Common myeloid progenitor, CD34-positive (primary cell): ENCODE measurements around the gene HHATL.

Experiments used
- CTCF ChIA-PET: fragments of 350-600 bp; sonication (Branson Sonifier 250); formaldehyde crosslinking; loops from one replicate; lab custom pipeline; 2021; ENCODE audit warnings: antibody characterized with exemption; lab: Charles Lee
- POLR2A ChIA-PET: fragments of 350-600 bp; sonication (Branson Sonifier 250); formaldehyde crosslinking; loops from one replicate; lab custom pipeline; 2021; ENCODE audit warnings: antibody characterized with exemption; lab: Charles Lee
- DNase-seq, 3 donors: peaks; one replicate each; pipeline versions ENCODE4 v3.0.0 to v3.0.0-alpha.2; 2013
- H3K27ac ChIP-seq, 2 experiments: 1 replicate in 1 of 2; 2 replicates in 1 of 2; pipeline ENCODE4 v1.7.0; 2013; ENCODE audit warnings: inconsistent platforms in 2 of 2, low read length in 2 of 2, mild to moderate bottlenecking in 2 of 2, low read depth in 1 of 2, moderate library complexity in 1 of 2; ENCODE audit not compliant: severe bottlenecking in 2 of 2, insufficient read depth in 1 of 2, poor library complexity in 1 of 2
- H3K27me3 ChIP-seq, 5 experiments: replicated peaks in 2 of 5; 1 replicate in 3 of 5; 2 replicates in 2 of 5; pipeline versions ENCODE4 v1.6.1 to v1.7.0; 2013; ENCODE audit warnings: low read length in 4 of 5, mild to moderate bottlenecking in 2 of 5, moderate library complexity in 2 of 5, inconsistent platforms in 1 of 5; ENCODE audit not compliant: insufficient read depth in 5 of 5, control insufficient read depth in 4 of 5
- H3K36me3 ChIP-seq, 4 experiments: 1 replicate in 2 of 4; 2 replicates in 2 of 4; pipeline versions ENCODE4 v1.6.1 to v1.7.0; 2013; ENCODE audit warnings: low read length in 3 of 4, control low read depth in 1 of 4, mild to moderate bottlenecking in 1 of 4; ENCODE audit not compliant: control insufficient read depth in 4 of 4, insufficient read depth in 4 of 4
- H3K4me1 ChIP-seq, 4 experiments: 1 replicate in 3 of 4; 2 replicates in 1 of 4; pipeline versions ENCODE4 v1.6.1 to v1.7.1; 2013; ENCODE audit warnings: low read length in 3 of 4, mild to moderate bottlenecking in 3 of 4, control low read depth in 1 of 4, inconsistent platforms in 1 of 4, moderate library complexity in 1 of 4; ENCODE audit not compliant: control insufficient read depth in 4 of 4, insufficient read depth in 4 of 4; ENCODE audit errors: control extremely low read depth in 1 of 4
- H3K4me3 ChIP-seq, 7 experiments: 1 replicate in 4 of 7; 2 replicates in 3 of 7; pipeline versions ENCODE4 v1.5.1 to v1.7.0; 2013; ENCODE audit warnings: mild to moderate bottlenecking in 7 of 7, low read length in 6 of 7, moderate library complexity in 6 of 7, inconsistent platforms in 2 of 7, low read depth in 2 of 7, control low read depth in 1 of 7; ENCODE audit not compliant: insufficient read depth in 4 of 7, control insufficient read depth in 1 of 7; ENCODE audit errors: extremely low read depth in 1 of 7
- H3K9me3 ChIP-seq, 5 experiments: 1 replicate in 4 of 5; 2 replicates in 1 of 5; pipeline versions ENCODE4 v1.6.1 to v1.7.1; 2013; ENCODE audit warnings: low read length in 4 of 5, mild to moderate bottlenecking in 2 of 5, inconsistent platforms in 1 of 5, low read depth in 1 of 5, moderate library complexity in 1 of 5; ENCODE audit not compliant: control insufficient read depth in 4 of 5, insufficient read depth in 2 of 5; ENCODE audit errors: control extremely low read depth in 1 of 5
- WGBS: methylation state at CpG from one replicate; pipeline ENCODE4 v1.1.5; 2013; ENCODE audit not compliant: insufficient coverage; 5-methylcytosine and 5-hydroxymethylcytosine counted together

Gene HHATL

DNA sequence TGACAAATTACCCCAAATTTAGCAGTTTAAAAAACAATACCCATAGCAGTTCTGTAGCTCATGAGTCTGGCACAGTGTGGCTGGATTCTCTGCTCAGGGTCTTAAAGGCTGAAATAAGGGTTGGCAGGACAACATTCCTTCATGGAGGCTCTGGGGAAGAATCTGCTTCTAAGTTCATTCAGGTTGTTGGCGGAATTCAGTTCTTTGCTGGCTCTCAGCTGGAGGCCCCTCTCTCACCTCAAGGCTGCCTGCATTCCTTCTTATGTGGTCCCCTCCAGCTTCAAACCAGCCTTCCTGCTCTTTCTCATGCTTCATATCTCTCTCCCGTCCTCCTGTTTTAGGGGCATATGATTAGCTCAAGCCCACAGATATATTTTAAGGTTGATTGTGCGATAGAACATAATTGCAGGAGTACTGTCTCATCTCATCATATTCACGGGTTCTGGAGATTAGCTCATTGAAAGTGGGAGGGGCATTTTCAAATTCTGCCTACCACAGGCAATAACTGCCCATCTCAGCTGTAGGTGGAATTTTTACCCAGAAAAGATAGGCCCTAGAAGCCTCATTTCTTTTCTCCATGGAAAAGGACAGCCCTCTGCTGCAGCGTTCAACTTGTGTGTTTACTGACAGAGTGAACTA, 54.7 kb downstream of the HHATL start:
- DNase-seq, result no peak
- Histone ChIP-seq H3K27ac (peak overlapping the region in 1 of 2 experiments; percentile 7), H3K27me3 (no peaks in the 10 kb centered on the region), H3K4me3 (no peak overlapping the region), H3K4me1 (peaks cover 4 to 15% (median 11%) of the 10 kb centered on the region in 4 experiments), H3K36me3 (peaks cover 18 to 67% (median 38%) of the 10 kb centered on the region in 4 experiments), H3K9me3 (no peaks in the 10 kb centered on the region)
- 100% methylated on average over 2 of the region's 5 CpGs for WGBS
- CTCF ChIA-PET, result interaction anchor here (1.6 to 2.5 kb wide), 3 partner anchors 11 to 65 kb away, joined by 4 to 11 read pairs (median 11); partner anchors contain the start of gene SEC22C
- POLR2A ChIA-PET, result no interaction called here
